Measurements from ENCODE around the gene MINDY4.

MINDY4 gene

DNA sequence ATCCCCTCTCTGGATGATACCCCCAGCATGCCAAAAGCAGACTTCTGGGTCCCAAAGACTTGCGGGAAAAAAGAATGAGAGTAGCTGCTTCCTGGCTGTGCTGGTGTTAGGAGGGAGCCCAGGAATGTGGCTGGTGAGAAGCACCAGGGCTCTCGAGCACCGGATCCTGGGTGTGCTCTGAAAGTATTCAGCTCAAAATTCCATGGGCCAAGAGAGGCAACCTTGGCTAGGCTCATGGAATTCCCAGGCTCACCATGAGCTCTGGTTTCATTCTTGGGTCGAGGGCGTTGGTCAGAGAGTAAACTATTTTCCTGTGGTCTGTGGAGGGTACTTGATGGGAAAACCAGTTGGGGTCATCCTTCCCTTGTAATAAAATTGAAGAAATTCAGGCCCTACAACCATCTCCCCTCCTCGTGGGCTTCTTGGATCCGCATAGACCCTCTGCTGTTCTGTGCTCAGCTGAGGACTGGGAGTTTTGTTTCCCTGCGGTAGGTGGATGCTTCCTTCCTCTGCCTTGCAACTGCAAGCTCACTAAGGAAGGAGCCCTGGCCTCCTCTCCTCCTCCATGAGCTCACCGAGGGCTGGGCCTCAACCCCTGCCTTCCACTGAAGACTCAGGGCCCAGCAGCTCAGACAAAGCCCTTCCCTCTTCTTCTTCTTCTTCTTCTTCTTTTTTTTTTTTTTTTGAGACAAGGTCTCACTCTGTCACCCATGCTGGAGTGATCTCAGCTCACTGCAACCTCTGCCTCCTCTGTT, 106.0 kb downstream of the MINDY4 start:
- DNase-seq (ENCODE audit: low read depth in 2 of 2) = no peak

- DNase-seq (ENCODE audit: low read depth in 2 of 2) = no peak
Measured at GRCh38 chr7:30877993-30878392, 106.8 kb downstream of the MINDY4 start.

DNA sequence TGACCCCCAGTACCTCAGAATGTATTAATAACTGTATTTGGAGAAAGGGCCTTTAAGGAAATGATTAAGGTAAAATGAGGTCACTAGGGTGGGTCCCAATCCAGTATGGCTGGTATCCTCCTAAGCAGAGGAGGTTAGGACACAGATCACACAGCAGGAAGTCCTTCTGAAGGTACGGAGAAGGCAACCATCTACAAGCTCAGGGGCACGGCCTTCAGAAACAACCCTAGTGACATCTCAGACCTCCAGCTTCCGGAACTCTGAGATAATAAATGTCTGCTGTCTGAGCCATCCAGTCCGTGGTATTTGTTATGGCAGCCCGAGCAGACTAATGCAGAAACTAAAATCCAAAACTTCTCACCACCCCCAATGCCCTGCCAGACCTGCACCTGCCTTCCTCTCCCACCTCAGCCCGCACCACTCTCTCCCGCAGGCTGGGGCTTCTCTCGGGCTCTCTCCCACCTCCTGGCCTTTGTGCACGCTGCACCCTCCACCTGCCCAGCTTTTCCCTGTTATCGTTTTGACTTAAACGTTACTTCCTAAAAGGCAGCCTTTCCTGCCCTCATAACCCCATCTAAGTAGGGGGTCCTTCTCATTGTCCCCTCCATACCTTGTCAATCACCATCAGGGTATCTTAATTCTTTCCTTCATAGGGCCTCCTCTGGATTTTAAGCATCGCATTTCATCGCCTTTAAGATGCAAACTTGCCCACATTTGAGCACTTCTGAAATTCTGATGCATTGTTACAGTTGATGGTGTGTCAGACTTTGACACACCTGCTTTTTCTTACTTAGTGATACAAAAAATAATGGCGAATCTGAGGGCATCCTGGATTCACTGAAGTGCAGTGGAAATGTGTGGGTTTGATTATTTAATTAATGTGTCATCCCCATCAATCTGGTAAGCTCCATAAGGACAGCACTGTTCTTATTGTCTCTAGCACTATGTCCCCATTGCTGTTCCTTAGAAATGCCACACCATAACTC, 108.2 kb downstream of the MINDY4 start:
- no peak for DNase-seq (ENCODE audit: low read depth in 2 of 2)

GRCh38 chr7:30880125-30880720, 109.0 kb downstream of the MINDY4 start:
- DNase-seq (ENCODE audit: low read depth in 2 of 2) = no peak

DNA sequence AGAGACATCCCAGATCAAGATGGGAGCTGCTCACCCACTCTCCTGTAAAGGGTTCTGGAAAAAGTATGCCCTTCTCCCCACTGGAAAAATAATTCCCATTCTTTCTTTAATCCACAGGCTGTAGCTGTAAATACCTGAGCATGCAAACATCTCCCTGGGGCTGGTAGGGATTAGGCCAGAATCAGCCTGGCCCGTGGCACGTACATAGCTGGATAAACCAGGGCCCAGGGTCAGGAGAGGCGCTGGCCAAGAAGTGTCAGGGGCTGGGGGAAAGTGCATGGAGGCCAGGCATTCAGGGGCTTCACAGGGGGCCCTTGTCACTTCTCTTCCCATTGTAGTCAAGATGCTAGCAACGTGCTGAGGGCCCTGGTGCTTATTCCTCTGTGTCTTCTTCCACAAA, 109.7 kb downstream of the MINDY4 start:
- DNase-seq (ENCODE audit: low read depth in 2 of 2) = no peak

DNA sequence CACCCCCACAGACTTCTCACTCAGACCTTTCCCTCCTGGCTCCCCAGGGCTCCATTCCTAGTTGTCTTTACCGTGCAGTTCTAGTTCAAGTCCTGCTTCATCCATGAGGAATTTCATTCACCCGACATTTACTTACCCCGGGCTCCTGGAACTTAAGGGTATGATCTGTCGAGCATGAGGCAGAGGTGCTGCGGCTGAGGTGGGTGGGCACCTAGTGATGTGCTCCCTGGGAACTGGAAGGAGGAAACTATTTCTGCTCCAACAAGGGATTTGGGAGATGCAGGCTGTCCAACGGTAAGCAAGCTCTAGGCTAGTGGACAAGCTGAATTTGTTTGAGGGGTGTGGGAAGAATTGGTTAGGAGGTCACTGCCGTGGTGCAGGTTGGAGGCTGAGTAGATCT, 110.2 kb downstream of the MINDY4 start:
- DNase-seq (ENCODE audit: low read depth in 2 of 2) = no peak

DNA sequence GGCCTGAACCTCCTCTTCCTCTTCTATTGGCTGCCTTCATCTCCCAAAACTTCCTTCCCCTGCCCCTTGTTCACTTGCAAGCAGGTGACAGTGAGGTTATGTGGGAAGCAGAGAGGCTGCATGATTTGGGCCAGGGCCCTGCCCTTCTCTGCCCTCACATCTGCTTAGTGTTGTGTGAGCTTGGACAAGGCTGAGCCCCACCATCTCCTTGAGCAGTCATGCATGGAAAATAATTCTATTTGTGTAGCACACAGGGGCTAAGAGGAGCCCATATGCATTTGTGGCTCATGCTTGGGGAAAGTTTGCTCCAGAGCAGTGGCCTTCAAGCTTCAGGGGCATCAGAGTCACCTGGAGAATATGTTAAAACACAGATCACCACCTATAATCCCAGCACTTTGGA, 113.7 kb downstream of the MINDY4 start:
- DNase-seq (ENCODE audit: low read depth in 2 of 2) = no peak

DNA sequence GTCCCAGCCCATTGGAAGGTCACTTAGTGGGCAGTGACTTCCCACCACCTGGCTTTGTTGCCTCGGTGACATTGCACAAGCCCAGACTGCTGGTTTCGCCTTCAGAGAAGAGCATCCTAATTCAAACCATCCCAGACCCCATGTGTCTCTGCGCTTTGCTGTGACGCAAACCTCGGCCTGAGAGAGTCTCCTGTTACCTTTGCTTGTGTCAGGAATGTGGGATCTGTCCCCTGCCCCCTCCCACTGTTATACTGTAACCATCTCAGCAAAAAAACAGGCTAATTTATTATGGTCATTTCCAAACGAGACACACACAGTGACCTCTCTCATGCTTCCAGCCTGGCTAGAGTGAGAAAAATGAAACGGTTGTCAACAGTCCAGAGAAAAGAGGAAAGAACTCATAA, 115.4 kb downstream of the MINDY4 start:
- no peak for DNase-seq (ENCODE audit: low read depth in 2 of 2)

DNA sequence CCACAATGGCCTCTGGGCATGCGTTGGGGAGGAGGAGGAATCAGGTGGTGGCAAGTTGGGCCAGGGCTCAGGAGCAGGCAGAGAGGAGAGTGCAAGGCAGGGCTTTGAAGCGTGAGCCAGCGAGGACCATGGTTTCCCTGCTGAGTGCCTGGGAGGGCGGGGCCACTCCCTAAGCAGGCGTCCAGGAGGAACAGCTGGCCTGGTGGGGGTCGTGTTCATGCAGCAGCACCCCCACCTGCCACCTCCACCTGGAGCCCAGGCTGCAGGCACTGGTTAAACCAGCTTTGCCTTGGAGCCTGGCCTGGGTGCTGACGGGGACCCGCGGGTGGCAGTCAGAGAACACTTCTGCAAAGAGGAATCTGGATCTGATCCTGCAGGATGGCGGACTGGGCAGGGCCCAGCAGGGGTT, 116.3 kb downstream of the MINDY4 start:
- no peak for DNase-seq (ENCODE audit: low read depth in 2 of 2)

DNA sequence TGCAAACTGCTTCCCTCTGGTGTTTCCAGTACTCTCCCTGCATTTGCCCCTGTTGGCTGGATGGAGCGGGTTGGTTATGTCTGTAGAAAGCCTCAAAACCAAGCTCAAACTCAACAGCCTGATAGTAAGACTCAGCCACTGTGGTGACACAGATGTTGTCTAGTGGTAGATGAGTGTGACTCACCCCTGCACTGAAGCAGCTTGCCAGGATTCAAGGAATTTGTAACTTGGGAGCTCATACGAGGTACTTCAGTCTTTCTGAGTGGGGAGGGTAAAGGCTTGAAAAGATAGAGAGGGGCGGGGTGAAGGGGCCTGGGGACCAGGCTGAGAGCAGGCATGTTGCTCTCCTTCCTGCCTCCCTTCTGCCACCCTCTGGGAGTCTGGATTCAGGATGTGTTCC, 117.5 kb downstream of the MINDY4 start:
- DNase-seq (ENCODE audit: low read depth in 2 of 2) = no peak

- DNase-seq (ENCODE audit: low read depth in 2 of 2) = no peak
Measured at GRCh38 chr7:30890226-30890625, 119.0 kb downstream of the MINDY4 start.

- no peak for DNase-seq (ENCODE audit: low read depth in 2 of 2)
Measured at GRCh38 chr7:30893357-30893756, 122.1 kb downstream of the MINDY4 start.

DNA sequence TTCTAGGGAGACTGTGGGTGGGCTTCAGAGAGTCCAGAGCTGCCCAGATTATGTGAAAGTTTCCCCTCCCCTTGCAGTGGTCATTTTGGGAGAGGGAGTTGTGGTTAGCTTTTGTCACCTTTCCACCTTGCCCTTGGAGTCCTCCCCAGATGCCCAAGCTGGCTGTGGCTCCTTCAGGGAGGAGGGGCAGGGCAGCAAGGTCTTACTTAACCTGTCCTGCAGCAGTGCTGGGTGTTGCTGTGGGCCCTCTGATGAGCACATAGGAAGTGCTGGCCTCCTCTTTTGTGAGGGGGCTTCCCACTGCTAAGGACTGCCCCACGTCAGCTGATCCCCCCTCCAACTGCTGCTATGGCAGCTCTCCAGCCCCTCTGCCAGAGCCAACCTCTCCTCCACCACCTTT, 122.8 kb downstream of the MINDY4 start:
- no peak for DNase-seq (ENCODE audit: low read depth in 2 of 2)

DNA sequence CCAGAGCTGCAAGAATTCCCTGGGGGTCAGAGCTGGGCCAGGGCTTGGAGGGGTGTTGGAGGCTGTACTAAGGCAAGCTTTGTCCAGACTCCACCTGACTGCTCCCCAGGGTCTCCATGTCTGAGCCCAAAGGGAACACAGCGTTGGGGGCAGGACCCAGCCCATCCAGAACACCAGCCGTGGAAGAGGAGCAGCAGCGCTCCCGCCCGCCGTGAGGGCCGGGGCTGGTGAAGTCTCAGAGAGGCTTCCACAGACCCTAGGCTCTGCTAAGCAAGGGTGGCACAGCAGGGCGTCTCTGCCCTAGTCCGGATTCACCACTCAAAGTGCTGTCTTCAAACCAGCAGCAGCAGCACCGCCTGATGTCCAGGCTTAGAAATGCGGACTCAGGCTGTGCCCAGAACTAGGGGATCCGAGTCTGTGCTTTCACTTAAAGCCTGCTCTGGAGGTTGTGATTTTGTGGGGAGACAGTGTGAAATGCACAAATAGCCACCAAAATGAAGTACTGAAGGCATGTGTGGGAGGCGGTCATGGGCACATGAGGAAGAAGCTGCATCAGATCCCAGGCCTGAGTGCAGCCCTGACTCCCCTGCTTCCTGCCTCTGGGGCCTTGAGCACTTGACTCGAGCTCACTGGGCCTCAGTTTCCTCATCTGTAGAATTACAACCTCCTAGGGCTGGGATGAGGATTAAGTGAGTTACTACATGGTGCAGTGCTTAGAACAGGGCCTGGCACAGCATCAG, 123.8 kb downstream of the MINDY4 start:
- DNase-seq (ENCODE audit: low read depth in 2 of 2) = no peak

DNA sequence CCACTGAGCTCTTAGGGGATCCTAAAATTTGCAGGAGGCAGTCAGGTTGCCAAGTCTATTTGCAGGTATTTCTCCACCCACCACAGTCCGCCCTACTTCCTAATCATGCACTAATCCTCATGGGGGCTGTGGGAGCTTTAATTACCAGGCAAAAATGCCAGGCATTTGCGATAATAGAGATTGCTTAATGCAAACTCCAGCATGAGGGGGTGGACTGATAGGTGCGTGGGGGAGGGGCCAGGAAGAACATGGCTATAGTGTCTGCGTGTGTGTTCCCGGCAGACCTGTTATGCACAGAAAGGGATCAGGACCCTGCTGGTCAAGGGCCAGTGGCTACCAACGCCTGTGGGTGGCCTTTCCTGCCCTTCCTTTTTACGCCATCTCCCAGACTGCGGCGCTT, 124.8 kb downstream of the MINDY4 start:
- DNase-seq (ENCODE audit: low read depth in 2 of 2) = no peak

DNA sequence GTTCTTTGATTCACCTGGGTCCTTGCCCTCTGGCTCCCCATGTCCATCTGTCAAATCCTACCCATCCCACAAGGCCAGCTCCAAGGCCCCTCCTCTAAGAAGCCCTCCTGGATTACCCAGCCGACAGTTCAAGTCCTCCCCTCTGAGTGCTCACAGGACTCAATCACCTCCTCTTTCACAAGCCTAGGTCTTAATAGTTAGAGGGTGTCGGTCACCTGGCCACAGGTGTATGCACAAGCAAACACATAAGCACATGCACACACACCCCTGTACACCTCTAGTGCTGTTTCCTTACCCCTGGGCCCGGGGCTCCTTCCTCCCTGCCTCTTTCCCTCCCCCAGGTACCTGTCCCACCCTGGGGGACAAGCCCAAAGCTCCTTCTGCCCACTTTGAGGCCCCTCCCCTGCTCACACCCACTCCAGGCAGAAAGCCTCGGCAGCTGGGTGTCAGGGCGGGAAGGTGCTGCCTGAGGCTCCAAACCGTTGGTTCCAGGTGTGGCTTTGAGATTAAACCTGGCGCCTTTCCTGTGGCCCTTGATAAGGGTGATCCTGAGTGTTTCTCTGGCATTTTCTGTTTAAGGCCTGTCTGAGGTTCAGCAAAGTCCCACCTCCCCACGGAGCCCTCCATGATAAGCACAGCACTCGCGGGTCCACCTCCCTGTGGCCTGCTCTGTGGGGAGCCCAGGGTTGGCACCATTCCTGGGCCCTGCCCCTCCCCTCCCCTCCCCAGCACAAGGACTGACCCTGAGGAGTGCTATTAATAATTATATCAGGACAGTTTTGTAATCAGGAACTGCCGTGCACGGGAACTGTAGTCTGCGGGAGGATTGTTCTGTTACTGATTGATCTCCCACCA, 125.8 kb downstream of the MINDY4 start:
- DNase-seq (ENCODE audit: low read depth in 2 of 2) = no peak

DNA sequence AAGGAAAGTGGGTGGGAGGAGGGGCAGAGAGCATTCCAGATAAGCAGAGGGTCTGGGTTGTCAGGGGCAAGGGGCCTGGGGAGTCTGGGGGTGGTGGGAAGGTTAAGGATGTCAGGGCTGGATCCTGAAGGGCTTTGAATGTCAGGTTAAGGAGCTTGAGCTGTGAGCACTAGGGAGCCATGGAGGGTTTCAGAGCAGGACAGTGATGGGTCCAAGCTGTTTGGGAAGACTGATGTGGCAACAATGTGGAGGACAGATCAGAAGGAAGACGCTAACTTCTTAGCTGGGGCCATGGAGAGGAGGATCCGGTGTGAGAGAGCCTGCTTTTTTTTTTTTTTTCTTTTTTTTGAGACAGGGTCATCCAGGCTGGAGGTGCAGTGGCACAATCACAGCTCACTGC, 126.6 kb downstream of the MINDY4 start:
- no peak for DNase-seq (ENCODE audit: low read depth in 2 of 2)

DNA sequence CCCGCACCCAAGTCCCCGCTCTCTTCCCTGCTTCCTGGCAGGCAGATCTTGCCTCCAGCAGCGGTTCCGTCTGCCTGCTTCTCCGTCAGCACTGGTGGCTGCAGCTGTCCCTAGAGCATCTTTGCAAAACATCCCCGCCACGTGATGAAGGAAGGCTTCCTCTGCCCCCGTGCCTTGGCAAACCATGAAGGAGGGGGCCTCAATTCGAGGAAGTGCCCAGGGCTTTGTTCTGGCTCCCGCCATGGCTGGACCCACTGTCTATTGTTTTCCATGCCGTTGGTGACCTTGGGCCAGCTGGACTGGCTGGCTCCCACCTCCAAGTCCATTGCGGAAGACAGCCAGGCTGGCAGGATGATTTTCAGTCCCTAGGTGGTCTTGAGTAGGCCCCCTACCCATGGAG, 127.2 kb downstream of the MINDY4 start:
- DNase-seq (ENCODE audit: low read depth in 2 of 2) = no peak

DNA sequence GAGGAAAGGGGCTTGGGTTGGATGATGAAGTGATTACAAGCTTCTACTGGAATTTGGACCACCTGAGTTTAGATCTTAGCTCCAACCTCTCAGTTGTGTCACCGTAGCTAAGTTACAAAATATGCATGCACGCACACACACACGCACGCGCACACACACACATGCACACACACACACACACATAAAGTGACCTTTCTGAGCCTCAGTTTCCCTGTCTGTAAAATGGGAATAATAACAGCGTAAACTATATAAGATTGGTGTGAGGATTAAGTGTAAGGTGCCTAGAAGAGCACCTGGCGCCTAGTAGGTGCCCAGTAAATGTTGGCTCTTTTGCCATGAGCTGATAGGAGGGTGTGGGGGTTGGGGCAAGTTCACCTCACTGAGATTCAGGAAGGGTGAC, 127.8 kb downstream of the MINDY4 start:
- DNase-seq (ENCODE audit: low read depth in 2 of 2) = no peak

GRCh38 chr7:30899630-30900029, 128.4 kb downstream of the MINDY4 start:
- DNase-seq (ENCODE audit: low read depth in 2 of 2) = no peak

GRCh38 chr7:30900053-30900452, 128.8 kb downstream of the MINDY4 start:
- DNase-seq (ENCODE audit: low read depth in 2 of 2) = no peak
